GM21723 (cell line): ENCODE data around the gene DPYD.

Source experiments
- ATAC-seq: cut with Tn5 transposase; IDR thresholded peaks from one replicate; pipeline ENCODE4 v1.9.1; 2021; ENCODE audit warnings: mild to moderate bottlenecking, moderate library complexity; ENCODE audit not compliant: unreplicated experiment

The DPYD gene

GRCh38 chr1:97907886-97908285 is 12.9 kb downstream of the DPYD start:
- ATAC-seq: no peak

- ATAC-seq: no peak
These were observed 14.1 kb downstream of the DPYD start for GRCh38 chr1:97906567-97907241.

GRCh38 chr1:97905141-97905940 is 15.5 kb downstream of the DPYD start:
- no peak for ATAC-seq

- no peak for ATAC-seq
These were observed 16.3 kb downstream of the DPYD start for GRCh38 chr1:97904534-97904933.

- ATAC-seq: no peak
These were observed 17.2 kb downstream of the DPYD start for GRCh38 chr1:97903626-97904025.

- ATAC-seq: no peak
These were observed 18.8 kb downstream of the DPYD start for GRCh38 chr1:97902067-97902466.

- ATAC-seq: no peak
These were observed 19.7 kb downstream of the DPYD start for GRCh38 chr1:97901017-97901658.

- ATAC-seq: no peak
These were observed 21.9 kb downstream of the DPYD start for GRCh38 chr1:97898948-97899347.

GRCh38 chr1:97895278-97895677 is 25.6 kb downstream of the DPYD start:
- ATAC-seq: no peak

GRCh38 chr1:97893844-97894243 is 27.0 kb downstream of the DPYD start:
- ATAC-seq: no peak

GRCh38 chr1:97886199-97886598 is 34.6 kb downstream of the DPYD start:
- no peak for ATAC-seq

GRCh38 chr1:97883823-97884222 is 37.0 kb downstream of the DPYD start:
- no peak for ATAC-seq

GRCh38 chr1:97877307-97877706 is 43.5 kb downstream of the DPYD start:
- no peak for ATAC-seq

GRCh38 chr1:97875996-97876395 is 44.8 kb downstream of the DPYD start:
- no peak for ATAC-seq

- ATAC-seq: no peak
These were observed 50.2 kb downstream of the DPYD start for GRCh38 chr1:97870589-97870988.

- ATAC-seq: no peak
These were observed 51.4 kb downstream of the DPYD start for GRCh38 chr1:97869441-97869840.

GRCh38 chr1:97867127-97867526 is 53.7 kb downstream of the DPYD start:
- no peak for ATAC-seq

- peak; percentile 76 for ATAC-seq
These were observed 56.2 kb downstream of the DPYD start for GRCh38 chr1:97864615-97865014.

- no peak for ATAC-seq
These were observed 67.6 kb downstream of the DPYD start for GRCh38 chr1:97853221-97853620.

- peak; percentile 43 for ATAC-seq
These were observed 71.2 kb downstream of the DPYD start for GRCh38 chr1:97849345-97850340.

GRCh38 chr1:97845805-97846204 is 75.0 kb downstream of the DPYD start:
- ATAC-seq: no peak
